Choroid plexus epithelial cell (primary cell): ENCODE data around the gene RIN3.

ENCODE experiments used
- DNase-seq: peaks from one replicate; pipeline ENCODE4 v3.0.0-alpha.2; 2010; ENCODE audit warnings: low read depth
- H3K4me3 ChIP-seq: 2 replicates; pipeline ENCODE4 v1.5.1; 2011; ENCODE audit warnings: low read depth, mild to moderate bottlenecking, control low read depth, low read length, moderate library complexity
- TF ChIP-seq, protein P1 (sequence below): conservative IDR thresholded peaks from 2 replicates; pipeline ENCODE4 v1.5.1; 2011; ENCODE audit warnings: low read depth, mild to moderate bottlenecking, control low read depth, inconsistent platforms, low read length, moderate library complexity

RIN3 gene

DNA sequence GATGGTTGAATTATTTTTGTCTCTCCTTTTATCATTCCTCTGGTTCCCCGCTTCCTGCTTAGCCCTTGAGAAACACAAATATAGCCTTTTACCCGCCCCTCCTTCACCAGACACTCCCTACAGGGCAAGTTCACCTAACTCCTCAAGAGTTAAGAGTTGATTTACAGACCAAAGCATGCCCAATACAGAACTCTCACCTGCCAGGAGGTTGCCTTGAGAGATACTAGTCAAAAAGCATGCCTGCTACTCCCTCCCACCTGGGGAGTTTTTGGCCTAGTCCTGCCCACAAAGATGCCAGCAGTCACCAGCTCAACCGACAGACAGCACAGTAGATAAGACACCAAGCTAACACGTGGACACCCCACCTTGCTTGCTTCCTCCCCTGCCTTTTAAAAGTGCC lies 223.6 kb downstream of the RIN3 start:
- TF ChIP-seq, protein P1, sequence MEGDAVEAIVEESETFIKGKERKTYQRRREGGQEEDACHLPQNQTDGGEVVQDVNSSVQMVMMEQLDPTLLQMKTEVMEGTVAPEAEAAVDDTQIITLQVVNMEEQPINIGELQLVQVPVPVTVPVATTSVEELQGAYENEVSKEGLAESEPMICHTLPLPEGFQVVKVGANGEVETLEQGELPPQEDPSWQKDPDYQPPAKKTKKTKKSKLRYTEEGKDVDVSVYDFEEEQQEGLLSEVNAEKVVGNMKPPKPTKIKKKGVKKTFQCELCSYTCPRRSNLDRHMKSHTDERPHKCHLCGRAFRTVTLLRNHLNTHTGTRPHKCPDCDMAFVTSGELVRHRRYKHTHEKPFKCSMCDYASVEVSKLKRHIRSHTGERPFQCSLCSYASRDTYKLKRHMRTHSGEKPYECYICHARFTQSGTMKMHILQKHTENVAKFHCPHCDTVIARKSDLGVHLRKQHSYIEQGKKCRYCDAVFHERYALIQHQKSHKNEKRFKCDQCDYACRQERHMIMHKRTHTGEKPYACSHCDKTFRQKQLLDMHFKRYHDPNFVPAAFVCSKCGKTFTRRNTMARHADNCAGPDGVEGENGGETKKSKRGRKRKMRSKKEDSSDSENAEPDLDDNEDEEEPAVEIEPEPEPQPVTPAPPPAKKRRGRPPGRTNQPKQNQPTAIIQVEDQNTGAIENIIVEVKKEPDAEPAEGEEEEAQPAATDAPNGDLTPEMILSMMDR, result no peak
- H3K4me3 ChIP-seq, result no peak overlapping the region
- no peak for DNase-seq

DNA sequence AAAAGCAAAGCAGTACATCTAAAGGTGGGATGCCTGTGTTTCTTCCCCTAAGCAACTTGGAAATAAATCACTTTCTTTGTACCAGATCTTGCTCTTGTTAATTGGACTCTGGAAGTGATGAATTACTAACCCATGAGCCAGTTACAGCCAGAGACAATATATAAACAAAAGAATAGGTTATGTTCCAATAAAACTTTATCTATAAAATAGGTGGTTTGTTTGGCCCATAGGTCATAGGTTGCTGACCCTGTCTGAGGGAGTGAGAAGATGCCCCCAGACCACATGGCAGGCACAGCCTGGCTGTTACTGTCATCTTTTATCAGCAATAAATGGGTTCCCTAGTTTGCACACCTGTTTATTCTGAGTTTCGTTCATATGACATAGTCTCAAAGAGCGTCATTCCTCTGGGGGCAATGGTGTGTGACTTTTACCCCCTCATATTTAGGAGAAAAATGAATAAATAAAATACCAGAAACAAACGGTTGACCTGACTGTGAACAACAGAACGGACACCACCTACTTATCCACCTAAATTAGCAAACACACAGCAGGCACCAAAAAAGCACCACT lies 224.1 kb downstream of the RIN3 start:
- no peak overlapping the region for H3K4me3 ChIP-seq
- TF ChIP-seq, protein P1, result no peak
- DNase-seq, result no peak
